B cell (primary cell): ENCODE data around the gene NEDD1. TPM values are rescaled to one million over a fixed set of nuclear protein-coding genes. Genes with fewer than 3 reads are reported as not detected.

ENCODE experiments used
- ATAC-seq: fragments of 200-7000 bp; cut with Tn5 transposase; one replicate; pipeline ENCODE4 v1.10.0; 2021; ENCODE audit warnings: low read depth, mild to moderate bottlenecking, moderate number of reproducible peaks, moderate library complexity
- CTCF ChIA-PET: fragments of 350-600 bp; sonication (Branson Sonifier 250); formaldehyde crosslinking; loops from one replicate; lab custom pipeline; 2021; ENCODE audit warnings: antibody characterized with exemption, inconsistent platforms; lab: Charles Lee
- POLR2A ChIA-PET: fragments of 350-600 bp; sonication (Branson Sonifier 250); formaldehyde crosslinking; loops from one replicate; lab custom pipeline; 2021; ENCODE audit warnings: antibody characterized with exemption; lab: Charles Lee
- DNase-seq: peaks from one replicate; pipeline ENCODE4 v3.0.0; 2013
- H2AFZ ChIP-seq: 2 replicates; pipeline ENCODE4 v1.6.1; 2012; ENCODE audit warnings: mild to moderate bottlenecking, low read depth, low read length; ENCODE audit not compliant: insufficient read depth, poor library complexity, severe bottlenecking
- H3K27ac ChIP-seq, 2 donors: 1 replicate in 1 of 2; 2 replicates in 1 of 2; pipeline ENCODE4 v1.5.1; 2012 to 2013; ENCODE audit warnings: low read length in 2 of 2, mild to moderate bottlenecking in 2 of 2, moderate library complexity in 1 of 2
- H3K27me3 ChIP-seq, 4 experiments: fragments of 200-600 bp in 1 of 4; sonication (generic) in 1 of 4; replicated peaks in 1 of 4; 1 replicate in 2 of 4; 2 replicates in 2 of 4; pipeline versions ENCODE4 v1.6.1 to v1.7.0; 2013 to 2016; ENCODE audit warnings: low read length in 3 of 4, mild to moderate bottlenecking in 2 of 4, mixed read lengths in 1 of 4, moderate library complexity in 1 of 4; ENCODE audit not compliant: insufficient read depth in 4 of 4, control insufficient read depth in 3 of 4; ENCODE audit errors: control extremely low read depth in 1 of 4
- H3K36me3 ChIP-seq, 2 experiments: replicated peaks in 1 of 2; 1 replicate in 1 of 2; 2 replicates in 1 of 2; pipeline versions ENCODE4 v1.6.1 to v1.7.1; 2013; ENCODE audit warnings: low read length in 1 of 2; ENCODE audit not compliant: insufficient read depth in 2 of 2, control insufficient read depth in 1 of 2; ENCODE audit errors: control extremely low read depth in 1 of 2, extremely low read depth in 1 of 2
- H3K4me1 ChIP-seq, 2 donors: fragments of 200-600 bp in 1 of 2; sonication (generic) in 1 of 2; 1 replicate in 1 of 2; 2 replicates in 1 of 2; pipeline versions ENCODE4 v1.5.1 to v1.6.1; 2013 to 2017; ENCODE audit warnings: low read length in 2 of 2; ENCODE audit not compliant: control insufficient read depth in 2 of 2, insufficient read depth in 2 of 2
- H3K4me2 ChIP-seq: replicated peaks from 2 replicates; pipeline ENCODE3; 2012; ENCODE audit warnings: mild to moderate bottlenecking, low read depth, low read length; ENCODE audit not compliant: poor library complexity, severe bottlenecking
- H3K4me3 ChIP-seq, 5 experiments: fragments of 200-600 bp in 1 of 5; sonication (generic) in 1 of 5; 1 replicate in 3 of 5; 2 replicates in 2 of 5; pipeline versions ENCODE4 v1.5.1 to v1.7.0; 2011 to 2016; ENCODE audit warnings: low read length in 4 of 5, mild to moderate bottlenecking in 4 of 5, low read depth in 2 of 5, control low read depth in 1 of 5, moderate library complexity in 1 of 5; ENCODE audit not compliant: insufficient read depth in 1 of 5; ENCODE audit errors: control extremely low read depth in 1 of 5, extremely low read depth in 1 of 5
- H3K79me2 ChIP-seq: fragments of 200-600 bp; sonication (generic); one replicate; pipeline ENCODE4 v1.6.0; 2016; ENCODE audit warnings: low read length; ENCODE audit not compliant: control insufficient read depth, insufficient read depth
- H3K9ac ChIP-seq: fragments of 200-600 bp; sonication (generic); 2 replicates; pipeline ENCODE4 v1.6.1; 2017; ENCODE audit warnings: mild to moderate bottlenecking, low read length, moderate library complexity
- H3K9me3 ChIP-seq, 3 donors: one replicate each; pipeline versions ENCODE4 v1.6.1 to v1.7.1; 2013; ENCODE audit warnings: low read length in 2 of 3; ENCODE audit not compliant: control insufficient read depth in 2 of 3, insufficient read depth in 1 of 3; ENCODE audit errors: control extremely low read depth in 1 of 3
- H4K20me1 ChIP-seq: 2 replicates; pipeline ENCODE4 v1.6.0; 2012; ENCODE audit warnings: mild to moderate bottlenecking, low read length; ENCODE audit not compliant: insufficient read depth, control insufficient read depth, poor library complexity, severe bottlenecking
- H3K27ac Mint-ChIP-seq: one replicate; pipeline ENCODE4 v1.8.0; 2021; ENCODE audit warnings: mixed read lengths
- H3K27me3 Mint-ChIP-seq: one replicate; pipeline ENCODE4 v1.8.0; 2021; ENCODE audit warnings: mixed read lengths
- H3K4me1 Mint-ChIP-seq: one replicate; pipeline ENCODE4 v1.8.0; 2021; ENCODE audit warnings: mixed read lengths
- H3K4me3 Mint-ChIP-seq: one replicate; pipeline ENCODE4 v1.8.0; 2021; ENCODE audit warnings: mixed read lengths
- H3K9me3 Mint-ChIP-seq: one replicate; pipeline ENCODE4 v1.8.0; 2022; ENCODE audit warnings: mixed read lengths; ENCODE audit not compliant: insufficient read depth
- EZH2 ChIP-seq: IDR thresholded peaks from 2 replicates; pipeline ENCODE4 v1.6.1; 2012; ENCODE audit warnings: borderline replicate concordance, low read depth, mild to moderate bottlenecking, moderate library complexity, low read length; ENCODE audit not compliant: insufficient read depth, poor library complexity, severe bottlenecking
- WGBS: methylation state at CpG from one replicate; pipeline ENCODE4 v1.1.5; 2013; ENCODE audit warnings: missing lambda C conversion rate; ENCODE audit not compliant: insufficient coverage; 5-methylcytosine and 5-hydroxymethylcytosine counted together
- intact Hi-C: fragments of 100-400 bp; cut with micrococcal nuclease; formaldehyde crosslinking; loops from one replicate; pipeline ENCODE4 v1.10.0; 2022
- polyA plus RNA-seq: library from polyadenylated mRNA; depleted of rRNA; stranded (reverse); fragments of >200 nt; gene quantifications from 2 replicates; pipeline ENCODE4 v1.2.3, GENCODE V29; 2012
- small RNA-seq: library from RNA; depleted of rRNA; stranded (forward); fragments of <200 nt; gene quantifications from one replicate; pipeline ENCODE3, GENCODE V24; 2012; ENCODE audit warnings: low replicate concordance, low read depth; ENCODE audit not compliant: insufficient read length
- total RNA-seq, 2 donors: library from RNA; stranded (reverse); fragments of 120-200 nt in 1 of 2; gene quantifications; 1 replicate in 1 of 2; 2 replicates in 1 of 2; pipeline versions ENCODE4 v1.2.3 to v1.2.4, GENCODE V29; 2013 to 2022
- TF ChIP-seq, protein P1 (sequence below): fragments of 200-600 bp; IDR thresholded peaks from one replicate; pipeline ENCODE4 v1.8.0; 2022; ENCODE audit warnings: antibody characterized with exemption, mild to moderate bottlenecking

NEDD1 gene
- total and polyA plus RNA-seq, 2 donors (not counting 1 experiment from before 2014, with no cell fraction given) = 7.4 to 20.3 TPM

- H3K4me2 ChIP-seq = no peak overlapping the region
Observed at GRCh38 chr12:97003276-97003675, 96.2 kb downstream of the NEDD1 start.

More at GRCh38 chr12:97003276-97003675, 96.2 kb downstream of the NEDD1 start:
- ChIA-PET POLR2A (no interaction called here), CTCF (no interaction called here)
- H3K27me3 Mint-ChIP-seq = peaks cover 26% of the 10 kb centered on the region
- H4K20me1 ChIP-seq = no peaks in the 10 kb centered on the region
- H3K36me3 ChIP-seq = no peaks in the 10 kb centered on the region
- H3K9me3 ChIP-seq = no peaks in the 10 kb centered on the region
- no peak overlapping the region for H3K27ac Mint-ChIP-seq
- no peaks in the 10 kb centered on the region for H3K79me2 ChIP-seq
- intact Hi-C loops = no loop called here
- no peak overlapping the region for H3K27ac ChIP-seq
- H3K27me3 ChIP-seq = no peaks in the 10 kb centered on the region
- ATAC-seq (no peak), DNase-seq (no peak)
- H3K9ac ChIP-seq = no peak overlapping the region
- H3K4me1 Mint-ChIP-seq = no peaks in the 10 kb centered on the region
- H2AFZ ChIP-seq = no peak overlapping the region
- no peaks in the 10 kb centered on the region for H3K4me1 ChIP-seq
- no peaks in the 10 kb centered on the region for H3K9me3 Mint-ChIP-seq
- no peak overlapping the region for H3K4me3 Mint-ChIP-seq
- no peak overlapping the region for H3K4me3 ChIP-seq
- TF ChIP-seq, protein P1, sequence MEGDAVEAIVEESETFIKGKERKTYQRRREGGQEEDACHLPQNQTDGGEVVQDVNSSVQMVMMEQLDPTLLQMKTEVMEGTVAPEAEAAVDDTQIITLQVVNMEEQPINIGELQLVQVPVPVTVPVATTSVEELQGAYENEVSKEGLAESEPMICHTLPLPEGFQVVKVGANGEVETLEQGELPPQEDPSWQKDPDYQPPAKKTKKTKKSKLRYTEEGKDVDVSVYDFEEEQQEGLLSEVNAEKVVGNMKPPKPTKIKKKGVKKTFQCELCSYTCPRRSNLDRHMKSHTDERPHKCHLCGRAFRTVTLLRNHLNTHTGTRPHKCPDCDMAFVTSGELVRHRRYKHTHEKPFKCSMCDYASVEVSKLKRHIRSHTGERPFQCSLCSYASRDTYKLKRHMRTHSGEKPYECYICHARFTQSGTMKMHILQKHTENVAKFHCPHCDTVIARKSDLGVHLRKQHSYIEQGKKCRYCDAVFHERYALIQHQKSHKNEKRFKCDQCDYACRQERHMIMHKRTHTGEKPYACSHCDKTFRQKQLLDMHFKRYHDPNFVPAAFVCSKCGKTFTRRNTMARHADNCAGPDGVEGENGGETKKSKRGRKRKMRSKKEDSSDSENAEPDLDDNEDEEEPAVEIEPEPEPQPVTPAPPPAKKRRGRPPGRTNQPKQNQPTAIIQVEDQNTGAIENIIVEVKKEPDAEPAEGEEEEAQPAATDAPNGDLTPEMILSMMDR = no peak
- no peak for TF ChIP-seq EZH2
- WGBS = 99% methylated on average over 8 of the region's 8 CpGs

Small RNA genes within 50 kb of the gene (small RNA-seq; reads per million reads assigned to genes)
- not detected for gene RF00019
